Endothelial cell (in vitro differentiated cells): Measurements from ENCODE around the gene BABAM2. TPM values are rescaled to one million over a fixed set of nuclear protein-coding genes. Genes with fewer than 3 reads are reported as not detected.
"Not testable (repeated sequence)": the region's sequence is repeated elsewhere in the genome, so short reads cannot be mapped to it uniquely, and the experiment has no call there.

ENCODE experiments used
- DNase-seq: peaks from one replicate; pipeline ENCODE4 v3.0.0; 2021; ENCODE audit warnings: low spot score
- H3K27ac Mint-ChIP-seq: one replicate; pipeline ENCODE4 v1.8.0; 2021; ENCODE audit warnings: mixed read lengths, inconsistent platforms; ENCODE audit not compliant: unreplicated experiment
- H3K27me3 Mint-ChIP-seq: one replicate; pipeline ENCODE4 v1.8.0; 2021; ENCODE audit warnings: mild to moderate bottlenecking, moderate library complexity, mixed read lengths, inconsistent platforms; ENCODE audit not compliant: unreplicated experiment
- H3K36me3 Mint-ChIP-seq: one replicate; pipeline ENCODE4 v1.8.0; 2021; ENCODE audit warnings: mild to moderate bottlenecking, low read depth, mixed read lengths, inconsistent platforms; ENCODE audit not compliant: unreplicated experiment
- H3K4me1 Mint-ChIP-seq: one replicate; pipeline ENCODE4 v1.8.0; 2021; ENCODE audit warnings: mild to moderate bottlenecking, mixed read lengths, inconsistent platforms; ENCODE audit not compliant: unreplicated experiment
- H3K4me3 Mint-ChIP-seq: one replicate; pipeline ENCODE4 v1.8.0; 2021; ENCODE audit warnings: mild to moderate bottlenecking, mixed read lengths, inconsistent platforms; ENCODE audit not compliant: unreplicated experiment
- H3K9me3 Mint-ChIP-seq: one replicate; pipeline ENCODE4 v1.8.0; 2021; ENCODE audit warnings: mixed read lengths, inconsistent platforms; ENCODE audit not compliant: unreplicated experiment
- total RNA-seq: library from RNA; stranded (reverse); fragmentation: NEBNext Ultra II Directional; extraction: Animal tissue kit (Norgen Biotek cat#: 25700); gene quantifications from one replicate; pipeline ENCODE4 v1.2.1, GENCODE V29; 2021; ENCODE audit not compliant: unreplicated experiment
- TF ChIP-seq, protein P1 (sequence below): fragments of 200-600 bp; sonication (generic); IDR thresholded peaks from one replicate; pipeline ENCODE4 v1.5.0; 2021; ENCODE audit warnings: antibody characterized with exemption; ENCODE audit not compliant: unreplicated experiment

Gene BABAM2
- total RNA-seq, 1 donor from 2014 or later: 40.2 TPM

DNA sequence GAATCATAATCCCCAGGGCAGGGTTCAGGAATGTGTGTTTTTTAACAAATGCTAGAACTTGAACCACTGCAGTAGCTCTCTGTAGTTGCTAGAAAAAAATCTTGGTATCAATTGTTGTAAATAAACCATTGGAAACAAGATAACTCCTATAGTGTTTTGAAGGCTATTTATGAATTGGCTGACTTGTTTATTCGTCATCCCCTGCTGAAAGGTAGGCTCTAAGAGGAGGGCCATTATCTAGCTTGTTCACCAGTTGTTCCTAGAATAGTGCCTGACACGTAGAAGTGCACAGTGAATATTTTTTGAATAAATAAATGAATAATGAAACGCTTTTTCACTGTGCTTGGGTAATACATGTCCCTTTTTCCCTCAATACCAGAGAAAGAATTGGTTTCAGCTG lies 211.4 kb downstream of the BABAM2 start:
- Mint-ChIP-seq H3K4me3 (no peak overlapping the region), H3K4me1 (no peaks in the 10 kb centered on the region)

DNA sequence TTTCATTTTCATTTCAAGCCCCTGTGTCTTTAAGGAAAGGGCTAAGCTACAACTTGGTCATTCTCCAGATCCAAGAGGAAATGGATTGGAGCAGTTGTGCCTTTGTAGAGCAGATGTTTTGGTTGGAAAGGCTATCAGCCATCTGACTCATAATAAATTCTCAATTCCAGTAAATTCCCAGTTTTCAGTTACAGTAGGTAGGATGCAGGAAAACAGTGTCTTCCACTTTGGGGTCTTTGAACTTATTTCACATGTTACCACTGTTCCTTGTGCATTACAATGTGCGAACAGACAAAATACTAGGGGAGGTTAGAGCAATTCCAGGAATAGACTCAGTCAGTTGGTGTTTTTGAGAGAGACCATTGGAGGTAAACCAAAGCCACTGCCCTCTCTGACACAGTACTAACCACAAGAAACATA lies 211.9 kb downstream of the BABAM2 start:
- Mint-ChIP-seq H3K36me3 (no peaks in the 10 kb centered on the region), H3K4me3 (no peak overlapping the region), H3K27me3 (peaks cover 2% of the 10 kb centered on the region), H3K27ac (no peak overlapping the region), H3K9me3 (no peaks in the 10 kb centered on the region), H3K4me1 (no peaks in the 10 kb centered on the region)
- no peak for DNase-seq
- TF ChIP-seq, protein P1, sequence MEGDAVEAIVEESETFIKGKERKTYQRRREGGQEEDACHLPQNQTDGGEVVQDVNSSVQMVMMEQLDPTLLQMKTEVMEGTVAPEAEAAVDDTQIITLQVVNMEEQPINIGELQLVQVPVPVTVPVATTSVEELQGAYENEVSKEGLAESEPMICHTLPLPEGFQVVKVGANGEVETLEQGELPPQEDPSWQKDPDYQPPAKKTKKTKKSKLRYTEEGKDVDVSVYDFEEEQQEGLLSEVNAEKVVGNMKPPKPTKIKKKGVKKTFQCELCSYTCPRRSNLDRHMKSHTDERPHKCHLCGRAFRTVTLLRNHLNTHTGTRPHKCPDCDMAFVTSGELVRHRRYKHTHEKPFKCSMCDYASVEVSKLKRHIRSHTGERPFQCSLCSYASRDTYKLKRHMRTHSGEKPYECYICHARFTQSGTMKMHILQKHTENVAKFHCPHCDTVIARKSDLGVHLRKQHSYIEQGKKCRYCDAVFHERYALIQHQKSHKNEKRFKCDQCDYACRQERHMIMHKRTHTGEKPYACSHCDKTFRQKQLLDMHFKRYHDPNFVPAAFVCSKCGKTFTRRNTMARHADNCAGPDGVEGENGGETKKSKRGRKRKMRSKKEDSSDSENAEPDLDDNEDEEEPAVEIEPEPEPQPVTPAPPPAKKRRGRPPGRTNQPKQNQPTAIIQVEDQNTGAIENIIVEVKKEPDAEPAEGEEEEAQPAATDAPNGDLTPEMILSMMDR: no peak

More for the DNA sequence above, 211.4 kb downstream of the BABAM2 start:
- H3K9me3 Mint-ChIP-seq: no peaks in the 10 kb centered on the region
- H3K36me3 Mint-ChIP-seq: no peaks in the 10 kb centered on the region
- TF ChIP-seq, protein P1: no peak
- no peak overlapping the region for H3K27ac Mint-ChIP-seq
- peaks cover 4% of the 10 kb centered on the region for H3K27me3 Mint-ChIP-seq
- no peak for DNase-seq

DNA sequence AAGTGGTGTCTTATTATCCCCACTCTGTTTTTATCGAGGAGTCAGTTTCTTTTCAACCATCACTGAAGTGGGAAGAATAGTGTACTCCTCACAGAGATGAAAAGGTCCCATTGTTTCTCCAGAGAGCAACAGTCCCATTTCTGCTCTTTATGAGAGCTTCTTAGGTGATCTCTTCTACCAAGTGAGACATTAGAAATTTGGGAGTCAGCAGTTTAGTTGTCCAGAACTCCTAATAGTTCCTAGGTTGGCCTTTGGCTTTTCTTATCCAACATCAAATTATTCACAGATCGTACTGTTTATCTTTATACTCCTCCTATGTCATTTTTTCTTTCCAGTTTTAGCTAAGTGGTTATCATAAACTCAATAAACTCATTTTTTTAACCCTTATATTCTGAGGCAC lies 213.1 kb downstream of the BABAM2 start:
- Mint-ChIP-seq H3K4me1 (no peaks in the 10 kb centered on the region), H3K9me3 (no peaks in the 10 kb centered on the region), H3K27me3 (peaks cover 2% of the 10 kb centered on the region), H3K4me3 (no peak overlapping the region), H3K36me3 (no peaks in the 10 kb centered on the region), H3K27ac (no peak overlapping the region)
- TF ChIP-seq, protein P1: no peak
- DNase-seq: no peak

DNA sequence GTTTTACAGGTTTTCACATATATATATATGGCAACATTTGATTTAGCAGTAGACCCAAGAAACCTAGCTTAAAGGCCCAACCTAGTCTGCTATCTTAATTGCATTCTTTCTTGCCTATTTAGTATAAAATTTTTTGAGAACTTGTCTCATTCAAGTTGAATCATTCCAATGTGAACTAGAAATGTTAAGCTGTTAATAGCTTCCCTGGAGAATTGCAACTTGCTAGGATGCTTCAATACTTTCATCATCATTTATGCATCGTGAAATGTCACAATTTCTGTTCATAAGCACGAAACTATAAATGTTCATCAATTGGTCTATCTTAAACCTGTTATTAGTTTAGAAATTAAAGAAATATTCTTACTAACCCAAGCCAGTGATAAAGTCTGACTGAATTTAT lies 217.6 kb downstream of the BABAM2 start:
- peaks cover 3% of the 10 kb centered on the region for H3K27me3 Mint-ChIP-seq
- no peak overlapping the region for H3K4me3 Mint-ChIP-seq
- H3K9me3 Mint-ChIP-seq: no peaks in the 10 kb centered on the region
- H3K36me3 Mint-ChIP-seq: no peaks in the 10 kb centered on the region
- TF ChIP-seq, protein P1: no peak
- DNase-seq: no peak
- H3K27ac Mint-ChIP-seq: no peak overlapping the region
- no peaks in the 10 kb centered on the region for H3K4me1 Mint-ChIP-seq

DNA sequence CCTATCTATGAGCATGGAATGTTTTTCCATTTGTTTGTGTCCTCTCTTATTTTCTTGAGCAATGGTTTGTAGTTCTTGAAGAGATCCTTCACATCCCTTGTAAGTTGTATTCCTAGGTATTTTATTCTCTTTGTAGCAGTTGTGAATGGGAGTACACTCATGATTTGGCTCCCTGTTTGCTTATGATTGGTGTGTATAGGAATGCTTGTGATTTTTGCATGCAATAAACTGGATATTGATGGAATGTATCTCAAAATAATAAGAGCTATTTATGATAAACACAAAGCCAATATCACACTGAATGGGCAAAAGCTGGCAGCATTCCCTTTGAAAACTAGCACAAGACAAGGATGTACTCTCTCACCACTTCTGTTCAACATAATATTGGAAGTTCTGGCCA lies 223.2 kb downstream of the BABAM2 start:
- not testable (repeated sequence) for H3K4me3 Mint-ChIP-seq, H3K9me3 Mint-ChIP-seq, H3K4me1 Mint-ChIP-seq, H3K27me3 Mint-ChIP-seq, H3K36me3 Mint-ChIP-seq, H3K27ac Mint-ChIP-seq, DNase-seq
